Measurements from ENCODE around the gene DGKZ. TPM values are rescaled to one million over a fixed set of nuclear protein-coding genes. Genes with fewer than 3 reads are reported as not detected.

DGKZ gene
- total RNA-seq, 1 donor from 2014 or later: 52.3 TPM

- DNase-seq: no peak
Measured at GRCh38 chr11:46393759-46394158, 46.5 kb downstream of the DGKZ start.

GRCh38 chr11:46397526-46397925, 50.3 kb downstream of the DGKZ start:
- DNase-seq: no peak

GRCh38 chr11:46402957-46403902, 56.0 kb downstream of the DGKZ start:
- no peak for DNase-seq

- DNase-seq: no peak
Measured at GRCh38 chr11:46404476-46405017, 57.3 kb downstream of the DGKZ start.

GRCh38 chr11:46407635-46408034, 60.4 kb downstream of the DGKZ start:
- no peak for DNase-seq

- DNase-seq: no peak
Measured at GRCh38 chr11:46408407-46408986, 61.2 kb downstream of the DGKZ start.

GRCh38 chr11:46410021-46410420, 62.8 kb downstream of the DGKZ start:
- DNase-seq: peak; percentile 32

GRCh38 chr11:46413760-46414465, 66.7 kb downstream of the DGKZ start:
- no peak for DNase-seq

- DNase-seq: no peak
Measured at GRCh38 chr11:46414466-46414796, 67.2 kb downstream of the DGKZ start.

GRCh38 chr11:46414879-46415278, 67.6 kb downstream of the DGKZ start:
- DNase-seq: no peak

GRCh38 chr11:46417711-46418110, 70.4 kb downstream of the DGKZ start:
- no peak for DNase-seq

- DNase-seq: no peak
Measured at GRCh38 chr11:46418751-46419150, 71.5 kb downstream of the DGKZ start.

GRCh38 chr11:46420513-46420912, 73.2 kb downstream of the DGKZ start:
- DNase-seq: no peak

GRCh38 chr11:46421257-46421880, 74.1 kb downstream of the DGKZ start:
- peak; percentile 19 for DNase-seq

GRCh38 chr11:46422588-46422987, 75.3 kb downstream of the DGKZ start:
- DNase-seq: no peak

- no peak for DNase-seq
Measured at GRCh38 chr11:46426233-46426991, 79.1 kb downstream of the DGKZ start.

- DNase-seq: no peak
Measured at GRCh38 chr11:46427364-46427763, 80.1 kb downstream of the DGKZ start.

- no peak for DNase-seq
Measured at GRCh38 chr11:46429717-46430116, 82.5 kb downstream of the DGKZ start.

Measured in tongue (tissue), 2 donors.